ENCODE measurements around the gene ANO7.
A peak's percentile ranks its signal among the peaks of the same experiment; 100 is the strongest.

ANO7 gene

DNA sequence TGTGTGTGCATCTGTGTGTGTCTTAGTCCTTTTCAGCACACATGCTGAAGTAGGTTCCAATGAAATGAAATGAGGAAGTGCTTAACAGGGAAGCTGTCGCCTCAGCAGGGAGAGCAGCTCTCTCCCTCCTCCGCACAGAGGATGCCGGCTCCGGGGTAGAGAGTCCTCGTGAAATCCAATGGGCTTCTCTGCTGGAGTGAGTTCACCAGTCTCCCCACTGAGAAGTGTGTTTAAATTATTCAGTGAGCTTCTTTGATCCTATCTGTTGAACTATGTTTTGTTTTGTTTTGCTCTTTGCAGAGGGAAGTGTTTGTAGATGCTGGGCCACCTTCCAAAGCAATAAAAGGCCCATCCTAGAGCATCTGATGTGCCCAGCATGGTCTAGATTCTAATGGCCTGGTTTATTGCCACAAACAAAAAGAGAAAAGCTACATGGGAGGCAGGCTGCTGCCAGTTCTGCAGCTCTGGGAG is 31.5 kb upstream of the ANO7 start:
- no peak for DNase-seq (ENCODE audit: low read depth in 3 of 3)

DNA sequence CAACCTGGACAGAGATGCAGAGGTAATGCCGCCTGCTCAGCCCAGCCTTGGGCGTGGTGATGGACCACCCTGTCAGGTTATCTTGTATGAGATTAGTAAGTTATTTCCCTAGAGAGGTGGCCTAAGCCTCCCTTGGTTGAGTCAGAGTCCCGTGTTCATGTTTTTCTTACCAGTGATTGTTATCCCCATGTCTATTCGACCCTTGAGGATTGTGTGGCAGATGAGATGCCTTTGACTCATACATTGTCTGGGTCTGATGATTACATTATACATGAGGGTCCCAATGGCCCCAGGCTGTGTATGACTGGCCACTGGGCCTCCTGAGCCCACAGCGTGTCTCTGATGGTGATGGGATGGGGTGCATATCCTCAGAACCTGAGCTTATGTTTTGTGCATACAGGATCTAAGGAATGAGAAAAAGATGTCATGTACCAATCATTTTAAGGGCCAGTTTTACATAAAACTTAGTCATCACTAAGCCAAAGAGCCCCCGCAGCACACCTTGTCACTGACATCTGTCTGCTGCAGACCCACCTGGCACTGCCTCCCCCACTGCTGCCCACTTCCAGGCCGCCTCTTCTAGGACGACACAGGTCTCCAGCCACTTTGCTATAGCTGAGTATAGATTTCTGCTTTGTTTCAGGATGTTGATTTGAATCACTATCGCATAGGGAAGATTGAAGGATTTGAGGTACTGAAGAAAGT is 30.5 kb upstream of the ANO7 start:
- DNase-seq (ENCODE audit: low read depth in 3 of 3), result no peak

DNA sequence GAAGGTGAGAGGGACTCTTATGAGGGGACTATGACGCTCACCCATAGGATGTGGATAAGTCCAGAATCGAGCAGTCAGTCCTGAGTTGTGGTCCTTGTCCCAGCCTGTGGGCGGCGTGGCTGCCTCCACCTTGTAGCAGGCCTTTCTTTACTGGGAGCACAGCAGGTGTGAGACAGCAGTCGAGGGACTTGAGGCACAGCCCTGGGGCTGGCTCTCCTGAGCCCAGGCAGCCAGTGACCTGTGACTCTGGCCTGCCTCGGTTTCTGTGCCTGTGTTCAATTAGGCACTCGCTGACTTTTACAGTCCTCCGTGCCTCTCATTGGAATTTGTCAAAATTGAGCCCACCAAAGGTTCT is 30.0 kb upstream of the ANO7 start:
- no peak for DNase-seq (ENCODE audit: low read depth in 3 of 3)

DNA sequence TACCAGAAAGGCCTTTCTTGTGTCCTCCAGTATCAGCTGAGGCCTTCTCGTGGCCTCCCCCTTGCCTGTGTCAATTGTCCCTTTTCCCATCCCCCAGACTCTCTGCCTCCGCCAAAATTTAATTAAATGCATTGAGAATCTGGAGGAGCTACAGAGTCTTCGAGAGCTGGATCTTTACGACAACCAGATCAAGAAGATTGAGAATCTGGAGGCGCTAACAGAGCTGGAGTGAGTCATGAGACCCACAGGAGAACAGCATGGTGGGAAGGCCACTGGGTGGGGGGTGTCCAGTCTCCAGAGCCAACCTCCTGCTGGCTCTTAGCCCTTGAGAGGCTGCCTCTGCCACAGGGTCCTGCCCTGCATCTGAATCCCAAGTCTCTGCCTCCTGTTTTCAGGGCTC is 29.4 kb upstream of the ANO7 start:
- no peak for DNase-seq (ENCODE audit: low read depth in 3 of 3)

DNA sequence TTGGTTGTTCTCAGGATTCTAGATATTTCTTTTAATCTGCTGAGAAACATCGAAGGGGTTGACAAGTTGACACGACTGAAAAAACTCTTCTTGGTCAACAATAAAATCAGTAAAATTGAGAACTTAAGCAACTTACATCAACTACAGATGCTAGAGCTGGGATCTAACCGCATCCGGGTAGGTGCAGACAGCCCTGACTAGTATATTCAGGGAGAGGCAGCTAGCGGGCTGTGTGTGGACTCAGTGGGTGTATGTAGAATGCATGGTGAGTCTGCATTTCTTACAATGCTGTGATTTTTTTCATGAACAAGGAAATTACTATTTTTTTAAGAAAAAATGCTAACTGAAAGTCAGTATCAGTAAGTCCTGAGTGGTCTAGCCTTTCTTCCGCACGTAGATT is 28.2 kb upstream of the ANO7 start:
- no peak for DNase-seq (ENCODE audit: low read depth in 3 of 3)

DNA sequence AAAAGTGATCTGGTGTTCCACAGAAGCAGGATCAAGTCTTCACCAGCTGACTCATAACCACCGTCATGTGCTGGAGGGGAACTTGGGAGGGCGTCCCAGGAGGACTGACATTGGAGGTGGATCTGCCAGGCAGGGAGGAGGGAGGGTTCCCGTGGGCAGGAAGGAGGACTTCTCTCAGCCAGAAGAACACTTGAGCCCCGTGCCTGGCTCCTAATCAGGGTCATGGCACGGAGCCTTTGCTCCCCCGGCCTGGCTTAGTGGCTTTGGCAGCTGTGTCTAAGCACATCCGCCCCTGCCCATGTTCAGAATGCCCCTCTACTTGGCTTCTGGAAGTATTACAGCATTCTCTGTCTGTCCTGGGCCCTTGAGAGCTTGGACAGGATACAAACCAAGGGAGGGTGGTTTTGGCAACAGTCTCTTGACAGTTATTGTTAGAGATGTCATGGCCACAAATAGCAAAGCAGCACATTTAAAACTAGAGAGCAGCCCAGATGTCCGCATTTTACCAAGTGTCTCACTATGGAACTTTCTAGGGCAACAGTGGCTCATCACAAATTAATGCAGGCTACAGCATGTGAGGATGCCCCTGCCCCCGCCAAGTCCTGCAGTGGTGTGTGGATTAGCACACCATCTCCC is 26.7 kb upstream of the ANO7 start:
- no peak for DNase-seq (ENCODE audit: low read depth in 3 of 3)

DNA sequence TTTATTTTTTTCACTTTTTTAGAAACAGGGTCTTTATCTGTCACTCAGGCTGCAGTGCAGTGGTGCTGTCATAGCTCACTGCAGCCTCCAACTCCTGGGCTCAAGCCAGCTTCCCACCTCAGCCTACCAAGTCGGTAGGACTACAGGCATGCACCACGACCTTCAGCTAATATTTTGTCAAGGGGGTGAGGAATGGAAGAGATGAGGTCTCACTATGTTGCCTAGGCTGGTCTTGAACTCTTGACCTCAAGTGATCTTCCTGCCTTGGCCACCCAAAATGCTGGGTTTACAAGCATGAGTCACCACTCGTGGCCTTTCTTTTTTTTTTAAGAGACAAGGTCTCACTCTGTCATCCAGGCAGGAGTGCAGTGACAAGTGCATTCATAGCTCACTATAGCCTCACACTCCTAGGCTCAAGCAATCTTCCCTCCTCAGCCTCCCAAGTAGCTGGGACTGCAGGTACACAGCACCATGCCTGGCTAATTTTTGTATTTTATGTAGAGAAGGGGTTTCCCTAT is 24.8 kb upstream of the ANO7 start:
- no peak for DNase-seq (ENCODE audit: low read depth in 3 of 3)

DNA sequence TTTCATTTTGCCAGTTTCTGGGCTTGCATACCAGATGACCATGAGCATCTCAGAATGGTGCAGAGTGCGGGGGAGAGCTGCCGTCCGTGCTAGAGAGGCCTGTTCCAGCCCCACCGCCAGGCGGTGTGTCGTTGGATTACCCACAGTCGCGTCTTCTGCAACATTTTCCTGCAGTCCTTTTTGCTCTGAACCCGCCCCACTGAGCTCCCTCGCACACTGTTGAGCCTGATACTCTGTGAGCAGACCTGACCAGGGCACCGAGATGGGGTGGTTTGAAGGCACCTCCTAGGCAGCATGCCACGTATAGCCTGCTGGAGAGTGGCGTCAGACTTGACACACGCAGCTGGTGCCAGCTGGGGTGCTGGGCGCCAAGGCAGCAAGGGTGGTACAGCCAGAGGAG is 20.1 kb upstream of the ANO7 start:
- DNase-seq (ENCODE audit: low read depth in 3 of 3), result no peak

DNA sequence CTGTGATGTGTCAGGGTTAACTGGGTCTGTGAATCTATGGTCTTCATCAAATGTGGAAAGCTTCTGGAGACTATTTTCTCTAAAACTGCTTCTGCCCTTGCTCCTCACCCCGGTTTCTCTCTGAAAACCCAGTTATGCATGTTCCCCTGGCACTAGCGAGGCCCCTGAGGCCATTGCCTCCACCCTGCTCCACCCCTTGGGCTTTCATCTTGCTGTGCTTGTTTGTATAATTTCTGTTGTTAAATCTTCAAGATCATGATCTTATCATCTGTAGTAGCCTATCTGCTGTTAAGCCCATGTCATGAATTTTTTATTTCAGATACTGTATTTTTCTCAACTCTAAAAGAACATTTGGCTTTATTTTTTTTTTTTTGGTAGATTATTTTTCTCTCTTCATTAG is 14.9 kb upstream of the ANO7 start:
- no peak for DNase-seq (ENCODE audit: low read depth in 3 of 3)

DNA sequence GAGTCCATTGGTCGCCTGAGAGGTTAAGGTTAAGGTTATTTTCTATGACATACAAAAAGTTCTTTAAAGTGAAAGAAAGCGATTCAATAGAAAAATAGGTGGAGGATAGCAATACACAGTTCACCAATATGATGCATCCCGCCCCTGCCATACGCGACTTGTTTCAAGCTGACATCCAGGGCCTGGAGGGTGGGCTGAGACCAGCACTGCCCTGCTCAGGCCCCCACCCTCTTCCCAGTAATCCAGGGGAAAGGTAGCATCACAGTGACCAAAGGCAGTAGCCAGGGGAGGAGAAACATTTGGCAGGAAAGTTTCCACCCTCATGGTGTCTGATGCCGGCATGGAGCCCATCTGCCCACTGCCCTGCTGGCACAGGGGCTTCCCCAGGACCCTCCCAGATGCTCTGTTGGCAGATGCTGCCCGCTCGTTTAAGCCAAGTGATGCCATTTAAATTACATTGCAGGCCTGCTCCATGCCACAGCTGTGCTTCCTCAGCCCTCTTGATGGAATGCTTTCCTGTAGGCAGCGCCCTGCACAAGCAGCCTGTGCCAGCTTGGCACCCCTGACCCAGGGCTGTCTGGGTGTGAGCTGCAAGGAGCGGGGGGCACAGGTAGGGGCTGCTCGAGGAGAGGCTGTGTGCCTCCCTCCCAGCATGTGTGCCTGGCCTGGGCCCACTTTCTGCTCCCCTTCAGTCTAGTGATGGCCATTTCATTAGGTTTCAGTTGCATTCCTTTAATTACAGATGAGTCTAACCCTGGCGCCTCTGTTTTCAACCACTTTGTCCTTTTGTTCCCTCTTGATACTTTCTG is 10.7 kb upstream of the ANO7 start:
- no peak for DNase-seq (ENCODE audit: low read depth in 3 of 3)

DNA sequence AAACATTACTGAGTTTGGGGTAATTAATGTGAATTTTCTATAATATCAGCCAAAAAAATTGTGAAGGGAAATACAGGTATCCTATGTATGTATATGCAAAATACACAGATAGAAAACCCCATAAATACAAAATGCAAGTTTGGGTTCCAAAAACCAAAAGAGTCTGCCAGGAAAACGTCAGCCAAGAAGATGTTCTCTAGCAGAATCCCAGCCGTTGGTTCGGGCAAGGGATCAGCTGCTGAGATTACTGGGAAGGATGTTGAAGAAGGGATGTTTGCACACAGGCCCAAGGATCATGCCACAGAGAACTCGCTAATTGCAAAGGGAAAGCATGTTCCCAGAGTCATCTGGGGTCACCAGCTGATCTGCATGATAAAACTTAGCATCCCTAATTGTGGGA is 9.5 kb upstream of the ANO7 start:
- DNase-seq (ENCODE audit: low read depth in 3 of 3), result no peak

DNA sequence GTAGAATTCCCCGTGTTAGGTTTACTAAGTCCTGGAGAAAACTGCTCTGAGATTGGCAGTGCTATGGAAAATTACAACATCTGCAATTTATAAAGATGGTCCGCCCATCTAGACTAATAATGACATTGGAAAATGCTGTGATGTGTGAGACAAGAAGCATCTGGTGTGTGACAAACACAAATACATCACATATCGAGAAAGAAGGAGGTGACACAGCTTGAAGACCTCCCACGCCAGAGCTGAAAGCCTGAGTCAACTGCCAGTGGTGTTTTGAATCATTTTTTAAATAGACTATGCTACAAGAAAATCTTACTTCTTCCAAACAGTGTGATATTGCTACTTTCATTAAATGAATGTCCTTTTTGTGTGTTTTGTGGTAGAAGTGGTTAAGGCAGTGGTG is 8.6 kb upstream of the ANO7 start:
- peak in 2 of 3 donors; percentile 25 to 28 for DNase-seq (ENCODE audit: low read depth in 3 of 3)

DNA sequence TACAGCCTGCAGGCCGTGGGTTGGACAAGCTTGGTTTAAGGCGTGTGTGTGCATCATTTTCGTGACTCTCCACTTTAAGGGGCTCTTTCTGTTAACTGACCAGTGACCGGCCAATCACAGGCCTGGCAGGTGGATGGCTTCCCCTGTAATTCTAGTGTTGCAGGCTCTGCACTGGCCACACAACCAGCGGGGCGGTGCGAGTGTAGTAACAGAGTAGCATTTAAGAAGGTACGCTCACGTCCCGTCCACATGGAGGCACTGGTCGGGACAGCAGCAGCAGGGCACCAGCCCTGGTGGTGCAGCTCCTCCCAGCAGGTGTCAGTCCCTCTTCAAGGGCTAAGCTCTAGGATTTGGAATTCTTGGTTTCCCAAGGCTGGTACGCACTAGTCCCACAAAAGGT is 8.0 kb upstream of the ANO7 start:
- DNase-seq (ENCODE audit: low read depth in 3 of 3), result no peak

DNA sequence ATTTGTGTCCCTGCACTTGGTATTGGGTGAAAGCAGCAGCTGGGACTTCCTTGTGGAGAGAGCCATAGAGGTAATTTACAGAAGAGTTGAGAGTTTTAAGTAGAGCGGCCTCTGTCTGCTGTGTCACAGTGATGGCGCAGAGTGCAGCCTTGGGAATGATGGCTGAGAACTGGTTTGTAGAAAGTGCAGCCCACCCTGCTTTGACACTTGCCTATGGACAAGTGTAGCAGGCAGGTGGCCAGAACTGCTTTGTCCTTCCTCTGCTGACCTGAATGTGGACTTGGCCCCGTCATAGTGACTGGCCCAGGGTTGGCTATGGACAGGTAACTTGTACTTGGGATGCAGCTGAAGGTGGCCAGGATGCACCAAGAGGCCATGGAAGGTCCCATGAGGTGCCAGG is 6.4 kb upstream of the ANO7 start:
- no peak for DNase-seq (ENCODE audit: low read depth in 3 of 3)

DNA sequence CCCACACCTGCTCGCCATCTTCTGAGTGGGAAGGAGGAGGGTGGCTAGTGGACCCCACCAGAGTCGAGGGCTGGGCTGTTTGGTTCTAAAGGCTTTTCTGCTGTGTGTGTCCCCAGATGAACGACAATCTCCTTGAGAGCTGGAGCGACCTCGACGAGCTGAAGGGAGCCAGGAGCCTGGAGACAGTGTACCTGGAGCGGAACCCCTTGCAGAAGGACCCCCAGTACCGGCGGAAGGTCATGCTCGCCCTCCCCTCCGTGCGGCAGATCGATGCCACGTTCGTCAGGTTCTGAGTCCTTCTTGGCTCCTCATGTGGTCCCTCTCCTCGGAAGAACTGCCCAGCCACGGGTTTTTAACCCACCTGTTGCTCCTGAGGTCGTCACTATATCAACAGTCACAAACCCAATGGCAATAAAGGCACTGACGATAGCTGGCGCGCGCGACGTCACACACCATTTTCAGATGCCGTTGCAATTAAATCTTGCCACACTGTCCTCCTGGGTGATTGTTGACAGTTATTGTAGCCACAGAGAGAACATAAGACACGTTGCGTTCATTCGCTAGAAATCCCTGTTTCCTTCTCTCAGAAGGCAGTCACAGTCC is 5.8 kb upstream of the ANO7 start:
- DNase-seq (ENCODE audit: low read depth in 3 of 3), result no peak

DNA sequence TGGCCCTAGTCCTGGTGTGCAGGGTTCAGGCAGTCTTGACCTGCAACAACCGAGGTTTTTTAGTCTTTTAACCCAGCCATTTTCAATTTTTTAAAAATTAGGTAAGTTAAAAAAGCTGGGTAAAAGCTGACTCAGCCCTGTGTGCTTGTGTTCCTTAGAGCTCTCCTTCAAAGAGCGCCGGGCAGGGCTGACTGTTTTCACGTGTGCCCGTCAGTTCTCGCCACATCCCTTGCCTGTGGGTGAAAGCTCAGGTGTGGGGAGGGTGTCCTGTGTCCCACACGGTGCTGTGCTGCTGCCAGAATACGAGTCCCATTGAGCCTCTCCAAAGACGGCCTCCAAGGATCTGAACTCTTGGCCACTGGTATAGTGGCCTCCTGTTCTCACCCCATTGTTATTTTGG is 5.3 kb upstream of the ANO7 start:
- DNase-seq (ENCODE audit: low read depth in 3 of 3), result no peak

DNA sequence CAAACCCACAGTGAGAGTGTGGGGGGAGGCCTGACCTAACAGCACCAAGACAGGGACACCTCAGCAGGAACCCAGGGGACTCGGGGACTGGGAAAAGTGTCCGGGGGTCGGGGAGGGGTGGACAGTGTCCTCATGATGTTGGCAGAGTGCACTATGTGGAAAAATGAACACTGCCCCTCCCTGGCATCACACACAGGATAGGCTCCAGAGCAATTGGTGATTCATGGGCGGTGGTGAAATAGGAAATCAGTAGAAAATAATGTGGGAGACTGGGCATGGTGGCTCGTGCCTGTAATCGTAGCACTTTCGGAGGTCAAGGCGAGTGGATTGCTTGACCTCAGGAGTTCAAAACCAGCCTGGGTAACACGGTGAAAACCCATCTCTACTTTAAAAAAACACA is 3.6 kb upstream of the ANO7 start:
- DNase-seq (ENCODE audit: low read depth in 3 of 3), result no peak

DNA sequence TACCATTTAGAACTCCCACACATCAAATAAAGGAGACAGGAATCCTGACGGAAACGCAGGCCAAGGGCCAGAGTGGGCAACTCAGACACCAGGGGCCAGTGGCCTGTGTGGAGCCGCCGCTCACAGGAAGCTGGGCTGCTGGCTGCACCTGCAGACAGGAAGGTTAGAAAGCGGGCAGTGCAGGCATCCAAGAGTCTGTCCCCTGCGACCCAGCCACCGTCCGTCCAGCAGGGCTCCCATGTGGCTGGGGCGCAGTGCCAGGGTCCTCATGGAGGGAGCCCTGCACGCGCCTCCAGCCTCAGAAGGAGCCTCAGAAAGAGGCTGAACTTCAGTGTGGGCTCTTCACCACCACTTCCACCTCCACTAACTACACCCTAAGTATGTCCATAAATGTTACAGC is 2.5 kb upstream of the ANO7 start:
- DNase-seq (ENCODE audit: low read depth in 3 of 3), result no peak

DNA sequence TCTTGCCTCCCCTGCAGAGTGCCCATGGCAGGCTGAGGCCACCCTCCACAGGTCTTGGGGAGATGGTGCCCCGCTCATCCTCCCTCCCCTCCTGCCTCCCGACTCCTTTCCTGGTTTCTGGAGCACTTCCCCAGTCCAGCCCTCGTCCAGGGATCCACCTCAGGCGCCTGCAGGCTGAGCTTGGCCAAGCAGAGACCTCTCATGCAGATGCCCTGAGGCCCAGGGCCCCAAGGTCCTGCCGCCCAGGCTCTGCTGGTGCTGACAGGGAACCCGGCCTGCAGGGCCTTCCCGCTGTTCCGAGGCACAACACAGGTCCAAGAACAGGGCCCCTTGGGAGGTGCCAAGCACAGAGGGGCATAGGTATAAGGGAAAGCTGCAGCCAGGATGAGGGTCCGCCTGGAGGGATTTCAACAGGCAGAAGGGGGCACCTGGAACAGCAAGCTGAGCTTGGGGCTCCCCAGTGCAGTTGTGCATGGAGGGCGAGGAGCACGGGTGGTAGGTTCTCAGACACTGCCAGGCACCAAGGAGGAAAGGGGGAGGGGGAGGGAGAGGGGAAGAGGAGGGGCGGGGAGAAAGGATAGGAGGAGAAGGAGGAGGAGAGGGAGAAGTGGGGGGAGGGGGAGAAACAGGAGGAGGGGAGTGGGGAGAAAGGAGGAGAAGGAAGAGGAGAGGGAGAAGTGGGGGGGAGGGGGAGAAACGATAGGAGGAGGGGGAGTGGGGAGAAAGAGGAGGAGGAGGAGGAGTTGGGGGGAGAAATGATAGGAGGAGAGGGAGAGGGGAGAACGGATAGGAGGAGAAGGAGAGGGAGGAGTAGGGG is 1.2 kb upstream of the ANO7 start:
- no peak for DNase-seq (ENCODE audit: low read depth in 3 of 3)

DNA sequence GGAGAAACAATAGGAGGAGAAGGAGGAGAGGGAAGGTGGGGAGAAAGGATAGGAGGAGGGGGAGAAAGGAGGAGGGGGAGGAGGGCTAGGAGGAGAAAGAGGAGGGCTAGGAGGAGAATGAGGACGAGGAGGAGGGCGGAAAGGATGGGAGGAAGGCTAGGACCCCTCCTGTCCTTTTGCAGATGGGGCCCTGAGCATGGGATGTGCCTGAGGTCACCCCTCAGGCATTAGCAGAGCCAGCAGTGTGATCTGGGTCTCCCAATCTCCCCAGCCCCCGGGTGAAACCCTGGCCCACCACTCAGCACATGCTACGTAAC is 601 bp upstream of the ANO7 start:
- DNase-seq (ENCODE audit: low read depth in 3 of 3), result no peak

DNA sequence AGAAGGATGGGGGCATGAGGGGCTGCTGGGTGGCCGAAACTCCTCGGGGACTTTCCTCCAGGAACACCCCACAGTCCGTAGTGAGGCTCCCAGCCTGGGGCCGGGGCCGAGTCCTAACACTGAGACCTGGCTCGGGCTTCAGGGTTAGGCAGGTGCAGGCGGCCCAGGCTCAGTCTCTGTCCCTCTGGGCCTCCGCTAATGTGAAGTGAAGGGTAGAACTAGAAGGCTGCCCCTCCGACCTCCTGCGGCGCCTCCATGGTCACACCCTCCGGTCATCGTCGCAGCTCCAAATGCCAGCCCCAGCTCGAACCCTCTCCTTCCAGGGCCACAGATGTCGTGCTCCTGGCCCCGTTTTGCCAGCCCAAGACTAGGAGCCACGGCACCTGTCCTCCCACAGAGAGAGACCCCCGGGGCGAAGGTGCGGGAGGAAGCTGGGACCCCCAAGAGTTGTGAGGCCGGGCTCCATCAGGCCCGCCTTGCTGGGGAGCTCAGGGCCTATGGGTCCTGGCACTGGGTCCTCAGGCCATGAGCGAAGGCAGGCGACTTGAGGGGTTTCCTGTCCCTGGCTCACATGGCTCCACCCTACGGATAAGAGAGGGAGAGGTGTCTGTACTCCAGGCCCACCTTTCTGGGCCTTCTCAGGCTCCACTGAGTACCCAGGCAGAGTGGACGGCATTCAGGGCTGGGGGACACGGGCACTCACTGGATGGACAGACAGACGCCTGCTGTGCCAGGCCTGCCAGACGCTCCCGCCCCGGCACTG is 797 bp downstream of the ANO7 start:
- no peak for DNase-seq (ENCODE audit: low read depth in 3 of 3)

All from stimulated activated CD4-positive, alpha-beta T cell treated with anti-CD3 and anti-CD28 coated beads, TNF-alpha, amount 100 ng/mL, for 48 hours (primary cell).